Skin of body (tissue), 3 donors: Measurements from ENCODE around the gene FRRS1. TPM values are rescaled to one million over a fixed set of nuclear protein-coding genes. Genes with fewer than 3 reads are reported as not detected.

Experiments
- DNase-seq: peaks from one replicate; lab custom pipeline; 2025; lab: John Stamatoyannopoulos, UW
- small RNA-seq: library from RNA; depleted of rRNA; stranded (forward); fragments of <200 nt; gene quantifications from one replicate; pipeline ENCODE3, GENCODE V24; 2014; ENCODE audit warnings: low replicate concordance
- total RNA-seq: library from RNA; depleted of rRNA; stranded (reverse); fragments of >200 nt; gene quantifications from one replicate; pipeline ENCODE4 v1.2.3, GENCODE V29; 2014

FRRS1 gene
- total RNA-seq, 1 donor from 2014 or later: 31.3 TPM

DNA sequence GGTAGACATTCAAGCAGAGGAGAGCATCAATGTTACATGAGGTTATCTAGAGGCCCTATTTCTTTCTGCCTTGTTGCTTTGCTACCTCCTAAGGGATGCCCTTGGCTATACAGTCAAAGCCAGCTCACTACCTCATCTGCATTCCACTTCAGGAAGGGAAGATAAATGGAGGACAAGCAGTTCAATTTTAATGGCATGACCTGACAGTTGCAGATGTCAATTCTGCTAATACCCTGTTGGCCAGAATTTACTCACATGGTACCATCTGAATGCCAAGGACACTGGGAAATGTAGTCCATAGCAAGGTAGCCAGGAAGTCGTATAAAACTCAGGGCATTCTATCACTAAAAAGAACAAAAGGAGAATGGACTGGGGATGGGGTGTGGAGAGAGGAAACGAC, 89.0 kb downstream of the FRRS1 start:
- no peak for DNase-seq

DNA sequence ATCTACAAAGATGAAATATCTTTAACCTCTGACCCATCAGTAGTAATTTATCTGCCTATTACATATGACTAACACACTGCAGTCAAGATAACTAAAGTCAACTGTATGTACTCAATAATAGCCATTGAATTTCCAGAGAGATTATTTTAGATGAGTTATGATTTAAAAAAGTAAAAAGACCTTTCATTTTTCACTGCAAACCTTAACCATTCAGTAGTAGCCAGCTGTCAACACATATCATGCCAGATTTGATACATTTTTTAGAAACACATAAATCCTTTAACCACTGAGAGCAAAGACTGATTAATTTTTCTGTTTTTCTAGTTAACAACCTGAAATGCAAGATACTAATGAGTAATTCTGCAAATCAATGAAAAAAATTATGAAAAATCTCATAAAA, 89.6 kb downstream of the FRRS1 start:
- DNase-seq: no peak

DNA sequence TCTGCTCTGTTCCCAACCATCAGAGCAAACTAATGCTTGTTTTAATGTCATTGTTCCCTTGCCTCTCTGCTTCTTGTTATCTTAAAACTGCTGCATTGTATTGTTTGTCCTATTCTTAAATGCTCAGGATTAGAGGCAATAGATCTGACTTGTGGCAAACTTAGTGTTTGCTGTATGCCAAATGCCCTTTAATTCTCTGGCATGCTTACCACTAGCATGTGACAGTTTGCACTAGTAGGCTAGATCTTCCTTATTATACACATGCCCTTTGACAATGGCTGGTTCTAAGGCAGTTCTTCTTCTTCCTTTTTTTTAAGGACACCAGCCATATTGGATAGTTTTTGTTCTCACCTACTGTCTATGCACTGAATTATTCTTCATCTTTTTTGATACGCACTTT, 90.4 kb downstream of the FRRS1 start:
- DNase-seq: no peak

DNA sequence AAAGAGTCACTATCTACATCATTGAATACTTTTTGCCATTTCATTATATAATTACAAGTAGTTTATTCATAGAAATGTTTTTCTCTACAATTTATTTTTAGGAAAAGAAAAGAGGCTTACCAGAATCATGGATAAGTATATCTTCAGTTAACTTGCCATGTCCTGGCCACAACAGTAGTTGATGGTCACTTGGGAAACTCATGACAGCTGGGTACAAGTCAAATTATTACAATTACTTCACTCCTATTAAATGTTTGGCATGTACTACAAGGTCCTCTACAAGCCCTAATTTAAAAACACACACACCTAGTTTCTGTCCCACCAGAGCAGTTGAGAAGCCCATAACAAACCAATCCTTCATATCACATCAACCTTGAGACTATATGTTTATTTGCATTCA, 91.1 kb downstream of the FRRS1 start:
- no peak for DNase-seq

DNA sequence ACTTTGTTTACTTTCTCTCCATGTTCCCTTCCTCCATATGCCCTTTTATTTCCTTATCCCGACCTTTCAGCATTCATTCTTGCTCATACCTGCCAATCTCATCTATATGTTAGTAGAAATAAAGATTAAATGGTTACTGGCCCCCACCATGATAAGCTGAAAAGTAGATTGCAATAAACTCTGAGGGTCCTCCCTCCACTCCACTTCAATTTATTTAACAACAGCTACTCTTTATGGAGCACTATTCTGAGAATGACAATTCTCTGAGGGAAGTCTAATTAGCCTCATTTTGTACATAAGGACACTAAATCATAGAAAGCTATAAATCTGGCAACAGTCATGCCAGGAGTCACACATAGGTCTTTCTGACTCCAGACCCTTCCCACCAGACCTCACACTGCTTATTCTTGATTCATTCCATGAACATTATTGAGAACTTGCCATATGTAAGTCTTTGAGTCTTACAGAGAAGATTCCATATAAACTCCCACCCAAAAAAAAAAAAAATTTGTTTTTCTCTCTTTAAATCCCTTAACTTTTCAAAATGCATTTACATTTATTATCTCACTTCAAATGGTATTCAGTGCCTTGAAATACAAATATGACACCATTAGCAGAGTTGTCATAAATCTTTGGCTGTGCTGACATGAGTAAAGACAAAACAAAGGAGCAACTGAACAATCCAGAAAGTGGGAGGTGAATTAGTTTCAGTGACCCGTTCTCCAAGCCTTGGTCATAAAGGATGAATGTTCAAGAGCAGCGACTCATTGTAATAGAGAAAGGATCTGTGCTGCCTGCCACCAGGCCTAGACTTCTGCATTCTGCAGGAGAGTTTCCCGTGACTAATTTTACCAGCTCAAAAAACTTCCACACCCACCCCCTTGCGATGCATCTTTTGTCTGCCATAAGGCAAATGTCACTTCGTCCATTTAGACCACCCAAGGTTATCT, 92.0 kb downstream of the FRRS1 start:
- no peak for DNase-seq

DNA sequence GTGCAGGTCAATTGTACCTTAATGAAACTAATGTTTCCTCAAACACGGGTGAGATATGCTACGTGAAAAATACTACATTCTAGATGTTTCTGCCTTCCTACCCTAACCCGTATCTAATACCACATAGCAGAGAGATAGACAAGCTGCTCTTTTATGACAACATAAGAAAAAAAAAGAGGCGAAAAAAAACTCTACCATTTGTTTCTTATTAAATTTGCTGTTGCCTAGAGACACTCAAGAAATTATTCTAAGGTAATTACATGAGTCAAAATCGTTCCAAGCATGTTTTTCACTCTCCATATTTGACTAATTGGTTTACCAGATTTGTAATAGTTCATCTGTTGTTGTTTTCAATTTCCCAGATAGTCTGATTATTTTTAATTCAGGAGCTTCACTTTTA, 93.1 kb downstream of the FRRS1 start:
- DNase-seq: no peak

DNA sequence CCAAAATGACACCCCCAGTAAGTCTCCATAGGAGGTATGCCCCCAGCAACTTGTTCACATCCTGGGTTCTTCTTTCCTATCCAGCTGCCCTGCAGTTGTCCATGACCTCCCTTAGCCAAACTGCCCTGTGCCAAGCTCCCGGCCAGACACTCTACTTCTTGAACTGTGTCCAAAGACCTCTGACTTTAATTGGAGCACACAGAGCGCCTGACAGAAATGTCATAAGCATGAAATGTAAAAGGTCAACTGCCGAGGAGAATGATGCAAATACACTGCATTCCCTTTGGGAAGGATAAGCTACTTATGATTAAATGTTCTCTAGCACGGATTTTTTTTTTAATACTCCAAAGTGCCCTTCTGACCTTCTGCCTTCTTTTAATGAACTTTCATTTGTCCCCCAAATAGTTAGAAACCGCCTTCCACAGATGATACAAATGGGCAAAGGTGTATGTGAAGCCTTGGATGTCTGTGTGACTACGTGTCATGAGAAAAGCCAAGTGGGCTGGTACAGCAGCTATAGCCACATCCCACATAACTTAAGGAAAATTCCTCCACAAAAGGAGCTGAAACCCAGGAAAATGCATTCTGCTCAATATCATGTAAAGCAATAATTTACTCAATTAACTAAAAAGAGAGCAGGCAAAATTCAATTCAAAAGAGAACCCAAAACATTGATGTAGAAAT, 93.8 kb downstream of the FRRS1 start:
- peak; percentile 15 for DNase-seq

DNA sequence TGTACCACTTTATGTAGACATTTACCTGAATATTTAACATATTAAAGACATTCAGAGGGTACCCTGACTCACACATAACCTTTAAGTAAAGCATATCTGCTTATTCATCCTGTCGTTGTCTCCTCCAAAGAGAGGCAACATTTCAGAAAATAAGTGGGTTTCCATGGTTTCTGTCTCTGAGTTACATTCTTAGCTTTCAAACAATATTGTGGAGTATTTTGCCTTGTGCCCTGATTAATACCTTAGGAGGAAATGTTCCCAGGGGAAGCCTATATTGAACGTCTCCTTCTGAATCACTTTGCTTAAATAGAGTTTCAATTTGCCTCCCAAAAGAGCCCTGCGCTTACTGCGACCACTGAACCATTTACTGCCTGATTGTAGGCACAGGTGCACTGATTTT, 94.4 kb downstream of the FRRS1 start:
- no peak for DNase-seq

DNA sequence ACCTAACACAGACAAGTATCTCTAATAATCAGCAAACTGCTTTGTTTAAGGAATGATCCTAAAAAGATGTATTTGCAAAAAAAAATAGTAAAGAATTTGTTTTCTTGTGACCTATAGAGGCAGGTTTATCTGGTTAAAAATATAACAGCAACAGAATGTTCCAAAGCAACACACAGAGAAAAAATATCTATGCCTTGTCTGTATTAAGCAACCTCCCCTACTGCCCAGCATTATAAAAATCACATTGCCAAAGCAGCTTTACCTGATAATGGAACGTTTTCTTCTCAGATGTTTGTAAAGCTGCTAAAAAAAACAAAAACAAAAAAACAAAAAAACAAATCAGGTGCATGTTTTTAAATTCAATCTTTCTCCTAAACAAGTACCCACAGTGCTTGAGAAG, 95.9 kb downstream of the FRRS1 start:
- DNase-seq: no peak

DNA sequence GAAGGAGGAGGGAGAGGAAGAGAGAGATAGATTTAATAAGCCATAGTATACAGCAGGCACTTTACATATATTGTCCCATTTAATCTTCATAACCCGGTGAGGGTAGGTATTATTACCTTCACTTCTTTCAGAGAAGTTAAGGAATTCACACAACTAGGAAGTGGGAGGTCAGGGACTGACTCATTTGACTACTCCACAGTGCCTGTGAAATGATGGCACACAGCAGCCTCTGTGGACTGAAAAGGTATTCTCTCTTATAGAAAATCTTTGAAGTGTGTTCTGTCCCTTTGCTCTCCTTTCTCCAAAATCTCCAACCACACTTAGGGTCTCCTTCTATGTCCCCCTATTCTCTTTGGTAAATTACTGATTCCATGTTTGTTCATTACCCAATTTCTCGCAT, 96.6 kb downstream of the FRRS1 start:
- DNase-seq: no peak

DNA sequence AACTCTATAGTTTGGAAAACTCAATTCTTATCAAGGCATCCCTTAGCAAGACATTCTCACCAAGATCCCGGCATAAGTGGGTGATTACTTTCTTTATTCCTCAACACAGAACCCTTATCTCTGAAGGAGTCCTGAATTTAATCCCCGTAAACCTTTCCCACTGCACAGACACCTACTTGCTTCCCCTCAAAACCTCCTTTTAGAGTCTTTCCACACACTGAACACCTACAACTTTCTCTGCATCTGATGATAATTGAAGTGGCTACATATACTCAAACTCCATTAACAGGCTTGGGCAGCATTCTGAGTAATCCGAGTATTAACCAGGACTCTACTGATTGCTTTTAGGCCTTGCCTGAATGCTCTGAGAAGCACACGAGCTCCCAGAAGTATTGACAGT, 97.1 kb downstream of the FRRS1 start:
- no peak for DNase-seq

DNA sequence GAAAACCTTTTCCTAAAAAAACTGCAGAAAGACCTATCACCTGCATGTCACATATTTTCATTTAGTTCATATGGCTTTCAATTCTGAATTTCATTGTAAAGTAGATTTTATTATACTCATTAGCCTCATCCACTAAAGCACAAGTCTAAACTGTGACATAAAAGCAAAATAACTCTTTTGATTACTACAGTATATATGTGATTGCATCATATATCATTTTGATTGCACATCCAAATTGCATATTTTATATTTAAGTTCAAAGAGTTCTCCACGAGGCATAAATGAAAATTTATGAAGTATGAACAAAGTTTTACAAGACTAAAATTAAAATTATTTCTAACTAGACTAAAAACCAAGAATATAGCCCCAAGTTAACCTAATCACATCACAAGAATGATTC, 101.2 kb downstream of the FRRS1 start:
- DNase-seq: no peak

DNA sequence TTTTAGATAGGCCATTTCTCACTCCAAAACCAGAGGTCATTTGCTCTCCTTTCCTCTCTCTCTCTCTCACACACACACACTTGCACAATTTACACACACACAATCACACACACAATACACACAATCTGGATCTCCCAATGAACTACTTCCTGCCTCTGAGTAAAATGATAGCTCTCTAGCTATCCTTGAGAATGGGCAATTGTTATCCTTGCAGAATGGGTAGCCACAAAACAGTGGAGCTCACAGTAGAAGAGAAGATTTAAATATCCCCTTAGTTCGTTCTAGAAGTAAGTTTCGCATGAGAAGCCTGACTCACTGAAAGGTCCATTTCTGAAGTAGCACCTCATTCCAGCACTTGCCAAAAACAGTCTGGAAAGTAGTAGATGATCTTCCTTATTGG, 102.9 kb downstream of the FRRS1 start:
- no peak for DNase-seq

DNA sequence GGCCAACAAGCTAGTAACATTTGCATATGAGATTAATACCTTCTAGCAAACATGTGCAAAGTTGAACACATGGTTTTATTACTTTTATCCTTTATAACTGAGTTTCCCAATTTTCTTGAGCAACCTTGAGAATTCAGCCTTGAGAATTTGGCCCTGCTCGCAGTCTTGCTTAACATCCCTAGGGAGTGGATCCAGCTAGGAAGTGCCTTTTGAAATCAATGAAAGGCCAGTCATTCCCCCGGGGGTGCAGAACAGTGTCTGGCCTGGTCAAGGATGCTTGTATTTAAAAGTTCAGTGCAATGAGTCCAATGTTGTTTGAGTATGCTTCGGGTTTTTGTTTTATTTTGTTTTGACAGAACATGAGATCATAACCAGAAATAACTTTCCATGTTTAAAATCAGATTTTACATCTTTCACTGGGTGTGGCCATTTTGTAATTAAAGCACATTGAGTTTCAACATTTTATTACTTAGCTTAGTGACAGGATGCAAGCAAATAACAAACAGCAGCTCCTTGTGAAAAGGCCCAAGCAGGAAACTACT, 103.8 kb downstream of the FRRS1 start:
- DNase-seq: peak; percentile 36

DNA sequence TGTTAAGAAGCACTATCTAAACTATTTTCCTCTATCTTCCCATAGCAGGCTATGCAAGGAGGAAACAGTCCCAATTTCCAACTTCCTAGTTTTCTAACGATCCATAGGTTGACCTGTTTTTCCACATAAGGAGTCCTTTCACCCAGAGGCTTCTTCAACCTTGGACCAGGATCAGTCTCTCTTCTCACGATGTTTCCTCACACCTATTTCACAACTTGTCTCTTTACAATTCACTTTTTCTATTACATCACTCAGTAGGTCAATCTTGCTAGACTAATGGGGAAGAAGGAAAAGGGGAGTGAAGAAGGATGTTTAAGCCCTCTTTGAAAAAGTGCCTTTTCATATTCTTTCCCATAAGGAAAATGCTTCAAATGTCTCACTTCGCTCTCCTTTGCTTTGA, 104.7 kb downstream of the FRRS1 start:
- DNase-seq: no peak

DNA sequence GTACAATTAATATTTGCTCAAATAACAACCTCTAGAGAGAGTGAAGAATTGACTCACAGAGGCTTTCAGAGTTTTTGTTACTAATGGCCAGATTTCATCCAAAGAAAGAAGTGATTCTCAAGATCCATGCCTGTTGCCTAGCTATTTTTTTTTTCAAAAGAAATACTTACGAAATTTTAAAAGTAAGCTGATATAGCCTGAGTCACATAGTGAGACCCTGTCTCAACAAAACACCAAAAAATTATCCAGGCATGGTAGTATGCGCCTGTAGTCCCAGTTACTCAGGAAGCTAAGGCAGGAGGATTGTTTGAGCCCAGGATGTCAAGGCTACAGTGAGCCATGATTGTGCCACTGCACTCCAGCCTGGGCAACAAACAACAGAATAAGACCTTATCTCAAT, 105.9 kb downstream of the FRRS1 start:
- DNase-seq: no peak

DNA sequence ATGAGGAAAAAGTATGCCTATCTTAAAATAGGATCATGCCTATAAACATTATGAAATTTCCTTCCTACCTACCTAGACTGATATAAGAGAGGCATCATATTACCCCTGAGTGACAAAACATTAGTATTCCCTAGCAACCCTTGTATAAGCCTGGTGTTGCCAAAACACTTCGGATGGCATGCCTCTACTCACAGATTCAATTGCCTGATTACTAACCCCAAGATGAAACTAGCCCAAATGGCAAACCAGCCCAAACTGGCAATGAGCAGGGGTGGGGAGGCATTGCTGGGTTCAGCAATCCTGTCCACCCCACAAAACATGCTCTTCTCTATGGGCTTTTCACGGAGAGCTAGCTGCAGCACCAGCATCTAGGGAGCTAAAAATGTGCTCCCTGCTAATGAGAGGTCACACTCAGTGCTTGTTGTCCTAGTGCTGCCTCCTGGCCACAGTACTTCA, 106.7 kb downstream of the FRRS1 start:
- DNase-seq: peak; percentile 12

Small RNA genes lying within 50 kb of the gene (small RNA-seq; reads per million reads assigned to genes)
- gene RF00019: not detected
- gene RNU4-75P: not detected

Other genes starting within 250 kb of the FRRS1 start
- 58.0 TPM for gene PALMD, start 120.5 kb downstream of the FRRS1 start, total RNA-seq
- 41.4 TPM for gene AGL, start 83.7 kb upstream of the FRRS1 start, total RNA-seq
- 26.7 TPM for gene SLC35A3, start 203.4 kb upstream of the FRRS1 start, total RNA-seq